T-helper 2 cell treated with Interferon-gamma antibody and Interleukin-4, amounts not matched to agents 100 ng/mL and 5 ng/mL, for 36 hours (primary cell): Measurements from ENCODE around the gene GNMT. TPM values are rescaled to one million over a fixed set of nuclear protein-coding genes. Genes with fewer than 3 reads are reported as not detected.

Experiments
- intact Hi-C: fragments of 100-400 bp; cut with micrococcal nuclease; formaldehyde crosslinking; loops from one replicate; pipeline ENCODE4 v1.15.1; 2023
- total RNA-seq: library from RNA; stranded (reverse); gene quantifications from 2 replicates; pipeline ENCODE4 v1.2.3, GENCODE V29; 2022

Gene GNMT
- 0.98 and 1.00 TPM in 2 replicates for total RNA-seq

DNA sequence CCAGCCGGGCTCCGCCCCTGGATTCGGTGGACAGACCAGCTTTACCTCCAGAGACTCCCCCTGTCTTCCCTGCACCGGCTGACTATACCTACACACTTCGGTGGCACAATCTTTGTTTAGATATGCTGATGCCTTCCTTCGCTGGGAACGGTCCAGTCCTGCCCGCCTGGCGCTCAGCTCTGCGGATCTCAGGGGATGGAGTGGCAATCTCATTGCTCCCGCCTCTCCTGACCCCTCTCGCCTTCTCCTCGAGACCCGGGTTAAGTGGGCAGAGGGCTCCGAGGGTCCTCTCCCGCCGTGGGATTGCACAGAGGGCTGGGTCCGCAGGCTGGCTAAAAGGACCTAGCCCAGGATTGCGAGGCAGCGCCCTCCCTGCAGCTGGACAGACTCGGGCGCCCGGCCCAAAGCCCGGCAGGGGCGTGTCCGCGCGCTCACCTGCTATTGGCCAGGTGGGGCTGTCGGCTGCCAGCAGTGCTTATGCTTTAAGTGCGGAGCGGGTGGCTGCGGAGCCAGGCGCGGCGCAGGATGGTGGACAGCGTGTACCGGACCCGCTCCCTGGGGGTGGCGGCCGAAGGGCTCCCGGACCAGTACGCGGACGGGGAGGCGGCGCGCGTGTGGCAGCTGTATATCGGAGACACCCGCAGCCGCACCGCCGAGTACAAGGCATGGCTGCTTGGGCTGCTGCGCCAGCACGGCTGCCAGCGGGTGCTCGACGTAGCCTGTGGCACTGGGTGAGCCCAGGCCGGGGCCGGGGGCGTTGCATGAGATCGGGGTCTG lies at the start of gene GNMT:
GNMT (plus strand) TSS at position 512 of the 777 bp plus-strand sequence; CDS start at position 526, 14 bp downstream.
- intact Hi-C loops: no loop called here

DNA sequence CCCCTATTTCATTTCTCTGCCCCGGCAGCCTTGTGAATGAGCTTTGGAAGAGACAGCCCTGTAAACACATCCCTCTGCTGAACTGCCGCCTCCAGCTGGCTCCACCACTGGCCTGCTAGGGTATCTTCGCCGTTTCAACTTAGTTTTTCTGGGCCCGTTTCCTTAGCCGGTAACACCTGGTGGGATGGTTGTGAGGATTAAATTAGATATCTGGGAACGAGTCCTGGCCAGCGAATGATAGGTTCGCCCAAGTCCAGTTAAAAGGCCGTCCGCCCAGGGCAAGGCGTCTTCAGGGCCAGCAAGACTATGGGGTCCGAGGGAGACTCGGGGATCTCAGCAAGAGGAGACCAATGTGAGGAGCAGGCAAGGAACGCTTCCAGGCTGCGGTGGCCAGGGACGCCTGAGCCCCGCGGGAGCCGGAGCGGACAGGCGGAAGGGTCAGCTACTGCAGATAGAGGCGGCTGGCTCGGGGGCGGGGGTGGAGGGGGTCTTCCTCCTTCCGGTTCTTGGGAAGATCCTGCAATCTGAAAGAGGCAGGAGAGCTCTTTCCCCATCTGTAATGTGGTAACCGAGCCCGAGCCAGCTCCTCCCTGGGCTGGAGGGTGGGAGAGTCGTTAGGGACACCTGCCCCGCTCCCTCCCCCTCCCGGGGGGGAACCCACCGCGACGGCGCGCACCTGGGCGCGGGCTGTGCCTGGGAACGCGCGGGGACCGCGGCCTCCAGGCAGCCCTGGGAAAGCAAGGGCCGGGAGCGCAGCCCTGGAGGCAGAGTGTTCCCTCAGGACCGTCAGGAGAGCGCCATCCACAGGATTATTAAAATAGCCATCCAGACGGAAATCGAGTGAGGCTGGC lies 49.2 kb upstream of the GNMT start:
- intact Hi-C loops: no loop called here

DNA sequence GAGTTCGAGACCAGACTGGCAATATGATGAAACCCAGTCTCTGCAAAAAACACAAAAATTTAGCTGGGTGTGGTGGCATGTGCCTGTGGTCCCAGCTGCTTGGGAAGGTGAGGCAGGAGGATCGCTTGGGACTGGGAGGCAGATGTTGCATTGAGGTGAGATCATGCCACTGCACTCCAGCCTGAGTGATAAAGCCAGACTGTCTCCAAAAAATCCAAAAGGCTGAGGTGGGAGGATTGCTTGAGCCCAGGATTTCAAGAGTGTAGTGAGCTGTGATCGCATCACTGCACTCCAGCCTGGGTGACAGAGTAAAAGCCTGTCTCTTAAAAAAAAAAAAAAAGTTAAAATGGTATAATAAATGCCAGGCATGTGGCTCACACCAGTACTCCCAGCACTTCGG lies 46.0 kb upstream of the GNMT start:
- intact Hi-C loops: no loop called here

DNA sequence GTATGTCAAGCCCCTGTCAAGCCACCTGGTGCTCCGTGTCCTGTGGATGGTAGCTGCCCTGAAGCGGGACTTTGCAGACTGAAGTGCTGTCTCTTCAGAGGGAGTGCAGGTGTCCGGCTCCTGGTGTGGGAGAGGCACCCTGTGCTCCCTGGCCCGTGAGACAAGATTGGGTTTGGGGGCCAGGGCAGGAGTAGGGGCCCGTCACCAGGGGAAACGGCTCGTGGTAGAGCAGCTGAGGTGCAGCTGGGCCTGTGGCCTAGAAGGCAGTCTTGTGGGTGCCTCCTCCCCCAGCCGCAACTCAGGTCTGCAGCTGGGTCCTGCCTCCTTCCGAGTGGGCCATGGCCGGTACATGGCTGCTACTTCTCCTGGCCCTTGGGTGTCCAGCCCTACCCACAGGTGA lies 44.8 kb upstream of the GNMT start, which contains the start of gene PTCRA:
PTCRA (plus strand) TSS at position 322 of the 400 bp plus-strand sequence; CDS start at position 339, 17 bp downstream.
- intact Hi-C loops: no loop called here

DNA sequence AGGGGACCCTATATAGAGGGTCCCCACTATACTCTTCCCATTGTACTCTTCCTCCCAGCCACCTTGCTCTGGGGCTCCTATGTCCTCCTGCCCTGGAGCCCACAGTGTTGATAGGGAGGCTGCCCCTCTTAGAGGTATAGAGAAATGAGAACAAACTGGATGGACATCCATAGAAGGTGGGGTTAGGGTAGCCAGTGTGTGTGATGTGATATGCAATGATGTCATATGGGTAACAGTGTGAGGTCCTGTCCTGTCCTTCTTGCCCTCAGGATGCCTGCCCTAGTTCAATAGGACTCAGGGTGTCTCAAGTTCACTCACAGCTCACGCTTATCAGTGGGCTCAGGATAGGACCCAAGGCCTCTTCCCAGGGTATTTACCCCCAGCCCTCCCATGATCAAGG lies 44.3 kb upstream of the GNMT start:
- intact Hi-C loops: no loop called here

DNA sequence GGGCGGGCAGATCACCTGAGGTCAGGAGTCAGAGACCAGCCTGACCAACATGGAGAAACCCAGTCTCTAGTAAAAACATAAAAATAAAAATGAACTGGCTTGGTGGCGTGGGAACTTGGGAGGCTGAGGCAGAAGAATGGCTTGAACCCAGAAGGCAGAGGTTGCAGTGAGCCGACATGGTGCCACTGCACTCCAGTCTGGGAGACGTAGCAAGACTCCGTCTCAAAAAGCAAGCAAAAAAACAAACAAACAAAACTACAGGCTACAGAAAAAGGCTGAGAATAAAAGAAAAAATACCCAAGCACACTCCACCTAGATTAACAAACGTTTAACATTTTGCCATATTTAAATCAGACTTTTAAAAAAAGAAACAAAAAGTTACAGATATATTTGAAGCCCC lies 38.8 kb upstream of the GNMT start:
- intact Hi-C loops: no loop called here

DNA sequence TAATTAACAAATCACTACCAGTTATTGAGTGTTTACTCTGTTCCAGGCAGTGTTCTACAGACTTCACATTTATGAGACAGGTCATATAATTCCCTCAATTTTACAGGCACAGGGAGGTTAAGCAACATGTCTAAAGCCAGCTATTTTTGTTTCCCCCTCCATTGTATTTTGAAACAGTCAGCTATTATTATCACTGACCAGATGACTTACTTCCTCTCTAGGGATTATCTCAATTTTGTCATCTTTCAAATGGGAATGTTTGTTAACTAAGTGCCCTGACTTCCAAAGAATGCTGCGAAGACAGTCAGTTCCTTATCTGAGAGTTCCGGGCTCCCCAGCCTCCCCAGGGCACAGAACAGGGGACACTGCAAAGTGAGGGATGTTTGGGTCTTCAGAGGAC lies 36.9 kb upstream of the GNMT start:
- intact Hi-C loops: no loop called here

DNA sequence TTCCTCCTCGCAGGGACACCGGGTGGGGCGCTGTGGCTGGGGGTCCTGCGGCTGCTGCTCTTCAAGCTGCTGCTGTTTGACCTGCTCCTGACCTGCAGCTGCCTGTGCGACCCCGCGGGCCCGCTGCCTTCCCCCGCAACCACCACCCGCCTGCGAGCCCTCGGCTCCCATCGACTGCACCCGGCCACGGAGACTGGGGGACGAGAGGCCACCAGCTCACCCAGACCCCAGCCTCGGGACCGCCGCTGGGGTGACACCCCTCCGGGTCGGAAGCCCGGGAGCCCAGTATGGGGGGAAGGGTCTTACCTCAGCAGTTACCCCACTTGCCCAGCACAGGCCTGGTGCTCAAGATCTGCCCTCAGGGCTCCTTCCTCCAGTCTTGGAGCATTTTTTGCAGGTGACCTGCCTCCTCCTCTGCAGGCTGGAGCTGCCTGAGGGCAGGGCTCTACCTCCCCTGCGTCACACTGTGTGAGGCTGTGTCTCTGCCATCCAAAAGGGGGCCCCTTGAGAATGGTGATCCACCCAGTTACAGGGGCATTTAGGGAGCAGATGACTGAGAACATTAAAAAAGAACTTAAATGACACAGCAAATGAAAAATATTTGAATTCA lies 35.2 kb upstream of the GNMT start:
- intact Hi-C loops: loop anchor here (5.0 kb wide), 1 partner anchor 708 kb away; the partner anchor contains the start of gene MRPS10

DNA sequence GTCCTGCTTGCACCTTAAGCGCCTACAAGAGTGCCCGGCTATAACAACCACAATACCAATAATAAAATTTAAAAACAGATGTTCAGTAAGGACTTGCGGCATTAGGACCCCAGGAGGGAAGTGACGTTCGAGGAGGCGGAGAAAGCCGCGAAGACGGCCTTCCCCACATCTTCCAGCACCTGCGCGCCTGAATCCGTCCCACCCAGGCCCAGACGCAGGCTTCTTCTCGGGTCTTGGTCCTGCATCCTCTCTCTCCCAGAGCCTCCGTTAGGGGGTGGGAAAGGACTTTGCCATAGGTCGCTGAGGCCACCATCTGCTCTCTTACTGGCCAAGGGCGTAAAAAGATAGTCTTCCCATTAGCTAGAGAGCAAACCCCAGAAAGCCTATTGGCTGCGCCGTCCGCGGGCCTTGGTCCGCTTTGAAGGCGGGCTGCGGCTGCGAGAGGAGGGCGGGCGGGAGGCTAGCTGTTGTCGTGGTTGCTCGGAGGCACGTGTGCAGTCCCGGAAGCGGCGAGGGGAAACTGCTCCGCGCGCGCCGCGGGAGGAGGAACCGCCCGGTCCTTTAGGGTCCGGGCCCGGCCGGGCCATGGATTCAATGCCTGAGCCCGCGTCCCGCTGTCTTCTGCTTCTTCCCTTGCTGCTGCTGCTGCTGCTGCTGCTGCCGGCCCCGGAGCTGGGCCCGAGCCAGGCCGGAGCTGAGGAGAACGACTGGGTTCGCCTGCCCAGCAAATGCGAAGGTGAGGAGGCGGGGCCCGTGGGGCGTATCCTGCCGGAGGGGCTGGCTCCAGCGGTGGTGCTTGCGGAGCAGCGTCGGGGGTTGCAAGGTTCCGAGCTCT lies 31.4 kb upstream of the GNMT start, which contains the start of gene CNPY3:
CNPY3 (plus strand) TSS at position 495 of the 835 bp plus-strand sequence; CDS start at position 586, 91 bp downstream.
- intact Hi-C loops: loop anchor here (1.0 to 5.0 kb wide), 9 partner anchors 50 to 712 kb away; partner anchors contain the start of genes CUL7, KLC4, KLHDC3 and MRPL2

DNA sequence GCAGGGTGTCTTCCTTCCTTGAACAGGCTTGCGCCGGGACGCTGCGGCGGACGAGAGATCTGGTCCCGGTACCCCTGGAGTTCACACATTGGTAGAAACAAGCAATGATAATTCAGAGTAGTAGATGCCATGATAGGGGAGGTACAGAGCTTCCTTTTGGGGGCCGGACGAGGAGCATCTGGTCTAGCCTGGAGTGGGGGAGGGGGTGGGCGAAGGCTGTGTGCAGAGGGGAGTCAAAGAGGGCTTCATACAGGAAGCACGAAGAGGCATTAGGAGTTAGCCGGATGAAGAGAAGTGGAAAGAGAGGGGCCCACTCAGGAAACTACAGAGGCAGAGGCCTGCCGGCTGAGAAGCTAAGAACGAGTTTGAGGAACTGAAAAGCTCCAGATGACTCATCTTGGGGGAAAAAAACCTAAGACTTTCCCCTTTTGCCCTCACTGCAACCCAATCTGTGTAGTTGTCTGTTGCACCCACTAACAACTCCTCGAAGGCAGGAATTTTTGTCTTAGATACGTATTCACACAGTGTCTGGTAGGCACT lies 30.7 kb upstream of the GNMT start:
- intact Hi-C loops: loop anchor here (1.0 to 5.0 kb wide), 9 partner anchors 49 to 713 kb away; partner anchors contain the start of genes CUL7, KLC4, KLHDC3 and MRPL2

DNA sequence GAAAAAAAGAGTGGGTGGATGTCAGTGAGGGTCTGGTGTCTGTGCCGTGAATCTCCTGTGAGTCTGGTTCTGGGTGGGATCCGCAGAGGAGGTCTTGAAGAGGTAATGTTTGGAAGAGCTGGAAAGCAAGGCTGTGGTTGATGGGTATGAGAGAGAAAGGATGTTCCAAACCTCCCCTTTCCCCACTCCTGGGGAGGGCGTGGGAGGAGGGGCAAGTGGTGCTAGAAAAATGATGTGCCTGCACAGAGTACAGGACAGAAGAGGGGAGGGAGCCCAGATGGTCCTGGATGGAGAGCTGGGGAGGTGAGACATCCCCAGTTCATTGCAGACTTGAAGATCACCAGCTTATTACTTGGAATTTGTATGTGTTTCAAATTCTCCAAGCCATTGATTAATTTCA lies 28.1 kb upstream of the GNMT start:
- intact Hi-C loops: no loop called here

DNA sequence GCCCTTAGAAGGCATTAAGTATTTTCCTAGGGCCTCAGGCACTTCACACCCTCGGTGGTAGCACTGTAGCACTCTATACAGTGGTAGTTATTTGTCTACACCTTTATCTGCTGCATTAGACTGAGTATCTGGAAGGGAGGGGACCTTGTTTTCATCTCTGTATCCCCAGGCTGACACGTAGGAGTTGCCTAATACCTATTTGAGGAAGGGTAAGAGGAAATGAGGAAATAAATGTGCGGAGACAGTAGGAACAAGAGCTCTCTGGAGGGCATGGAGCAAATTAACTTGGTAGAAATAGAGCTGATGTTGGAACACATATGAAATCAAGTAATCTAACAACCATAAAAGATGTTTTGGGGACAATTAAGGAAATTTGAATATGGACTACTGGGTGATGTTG lies 27.3 kb upstream of the GNMT start:
- intact Hi-C loops: no loop called here

DNA sequence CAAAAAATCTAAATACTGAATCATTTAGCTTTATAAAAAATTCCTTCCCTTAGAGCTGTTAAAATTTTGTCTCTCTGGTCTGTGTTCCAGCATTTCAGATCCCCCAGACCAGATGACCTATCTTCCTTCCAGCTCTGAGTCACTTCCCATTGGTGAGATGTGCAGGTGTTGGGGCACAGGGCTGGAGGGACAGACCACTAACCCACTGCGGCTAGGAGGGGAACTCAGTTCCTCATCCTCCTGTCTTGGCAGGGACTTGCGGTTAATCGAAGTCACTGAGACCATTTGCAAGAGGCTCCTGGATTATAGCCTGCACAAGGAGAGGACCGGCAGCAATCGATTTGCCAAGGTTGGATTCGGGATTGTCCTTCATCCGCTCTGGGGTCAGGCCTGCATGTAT lies 25.2 kb upstream of the GNMT start:
- intact Hi-C loops: no loop called here

DNA sequence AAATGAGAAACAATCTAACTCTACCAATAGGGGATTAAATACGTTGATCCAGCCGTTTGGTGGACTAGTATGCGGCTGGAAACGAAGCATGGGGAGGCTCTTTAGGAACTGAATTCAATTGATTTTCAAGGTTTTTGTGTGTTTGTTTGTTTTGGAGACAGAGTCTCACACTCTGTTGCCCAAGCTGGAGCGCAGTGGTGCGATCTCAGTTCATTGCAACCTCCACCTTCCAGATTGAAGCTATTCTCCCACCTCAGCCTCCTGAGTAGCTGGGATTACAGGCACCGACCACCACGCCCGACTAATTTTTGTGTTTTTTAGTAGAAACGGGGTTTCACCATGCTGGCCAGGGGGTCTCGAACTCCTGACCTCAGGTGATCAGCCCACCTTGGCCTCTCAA lies 24.2 kb upstream of the GNMT start:
- intact Hi-C loops: no loop called here

DNA sequence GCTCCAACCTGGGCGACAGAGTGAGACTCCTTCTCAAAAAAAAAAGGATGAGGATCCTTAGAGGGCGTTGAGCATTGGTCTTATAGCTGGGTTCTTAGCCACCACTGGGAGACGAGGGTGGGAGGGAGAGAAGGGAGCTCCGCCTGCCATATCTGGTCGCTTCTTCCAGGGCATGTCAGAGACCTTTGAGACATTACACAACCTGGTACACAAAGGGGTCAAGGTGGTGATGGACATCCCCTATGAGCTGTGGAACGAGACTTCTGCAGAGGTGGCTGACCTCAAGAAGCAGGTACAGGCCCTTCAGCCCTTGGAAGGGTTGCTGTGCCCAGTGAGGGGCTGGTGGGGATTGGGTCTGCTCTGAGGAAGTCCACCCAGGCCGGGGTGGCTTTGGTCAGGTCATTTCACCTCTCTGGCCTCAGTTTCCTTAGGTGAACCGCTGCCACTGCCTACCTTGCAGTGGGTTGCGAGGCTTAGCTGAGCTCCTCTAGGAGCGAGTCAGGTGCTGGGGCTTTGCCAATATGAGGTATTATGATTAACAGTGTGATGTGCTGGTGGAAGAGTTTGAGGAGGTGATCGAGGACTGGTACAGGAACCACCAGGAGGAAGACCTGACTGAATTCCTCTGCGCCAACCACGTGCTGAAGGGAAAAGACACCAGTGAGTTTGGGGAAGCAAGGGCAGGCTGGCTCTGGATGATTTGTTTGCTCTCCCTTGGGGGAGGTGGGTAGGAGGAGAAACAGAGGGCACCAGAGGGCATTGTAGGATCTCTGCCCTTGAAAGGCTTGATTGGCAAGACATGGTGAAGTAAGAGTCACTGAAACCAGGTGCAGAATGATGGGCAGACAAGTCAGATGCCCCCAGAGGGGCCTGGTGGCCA lies 22.8 kb upstream of the GNMT start:
- intact Hi-C loops: no loop called here

DNA sequence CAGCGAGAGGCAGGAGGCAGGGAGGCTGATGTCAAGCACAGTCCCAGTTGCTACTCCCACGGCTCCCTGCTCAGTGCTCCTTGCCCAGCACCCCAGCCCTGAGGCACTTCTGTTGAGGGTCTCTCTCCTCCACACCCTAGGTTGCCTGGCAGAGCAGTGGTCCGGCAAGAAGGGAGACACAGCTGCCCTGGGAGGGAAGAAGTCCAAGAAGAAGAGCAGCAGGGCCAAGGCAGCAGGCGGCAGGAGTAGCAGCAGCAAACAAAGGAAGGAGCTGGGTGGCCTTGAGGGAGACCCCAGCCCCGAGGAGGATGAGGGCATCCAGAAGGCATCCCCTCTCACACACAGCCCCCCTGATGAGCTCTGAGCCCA lies 22.1 kb upstream of the GNMT start:
- intact Hi-C loops: no loop called here

DNA sequence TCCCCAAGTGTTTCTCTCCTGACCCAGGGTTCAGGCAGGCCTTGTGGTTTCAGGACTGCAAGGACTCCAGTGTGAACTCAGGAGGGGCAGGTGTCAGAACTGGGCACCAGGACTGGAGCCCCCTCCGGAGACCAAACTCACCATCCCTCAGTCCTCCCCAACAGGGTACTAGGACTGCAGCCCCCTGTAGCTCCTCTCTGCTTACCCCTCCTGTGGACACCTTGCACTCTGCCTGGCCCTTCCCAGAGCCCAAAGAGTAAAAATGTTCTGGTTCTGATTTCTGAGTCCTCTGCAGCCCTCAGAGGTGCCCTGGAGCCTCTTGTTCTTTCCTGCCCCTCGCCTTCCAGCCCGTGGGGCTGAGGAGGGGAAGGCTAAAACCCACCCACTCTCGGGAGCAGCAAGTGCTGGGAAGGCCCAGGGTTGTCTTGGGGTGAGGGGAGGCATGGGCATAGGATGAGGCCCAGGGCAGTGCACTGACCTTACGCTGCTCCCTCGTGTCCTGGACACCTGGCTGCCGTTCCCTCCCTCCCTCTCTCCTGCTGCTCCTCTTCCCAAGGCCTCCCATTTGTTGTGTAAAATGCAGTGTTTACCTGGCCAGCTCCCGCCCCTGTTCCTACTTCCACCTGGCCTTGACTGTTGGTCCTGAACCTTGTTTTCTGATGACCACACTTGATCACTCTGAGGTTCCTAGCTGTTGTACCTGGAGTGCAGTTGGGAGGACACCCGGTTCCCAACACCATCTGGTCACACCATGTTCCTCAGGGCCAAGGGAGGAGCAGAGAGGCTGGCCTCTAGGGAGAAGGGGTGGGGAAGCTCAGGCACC lies 21.4 kb upstream of the GNMT start:
- intact Hi-C loops: no loop called here

DNA sequence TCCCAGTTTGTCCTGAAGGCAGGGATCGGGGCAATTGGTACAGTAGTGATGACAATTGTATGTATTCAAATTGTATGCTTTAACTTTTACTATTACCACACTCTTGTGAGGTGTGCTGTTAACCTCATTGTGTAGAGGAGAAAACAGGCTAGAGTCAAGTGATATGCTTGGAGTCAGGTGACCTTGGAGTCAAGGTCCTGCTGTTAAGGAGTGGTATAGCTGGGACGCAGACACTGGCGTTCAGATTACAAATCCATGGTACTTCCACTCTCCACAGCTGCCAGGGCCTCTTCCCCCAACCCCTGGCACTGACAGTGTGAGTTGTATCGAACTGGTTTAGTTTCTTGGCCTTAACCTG lies 20.8 kb upstream of the GNMT start:
- intact Hi-C loops: no loop called here
